GM10266 (cell line): ENCODE results near the gene DRGX.

Experiments used
- DNase-seq: peaks from one replicate; pipeline ENCODE4 v3.0.0; 2012; ENCODE audit errors: extremely low spot score
- TF ChIP-seq, protein P1 (sequence below): IDR thresholded peaks from 2 replicates; pipeline ENCODE4 v1.5.1; 2012; ENCODE audit warnings: mild to moderate bottlenecking, low read depth; ENCODE audit not compliant: control insufficient read depth, insufficient read depth; ENCODE audit errors: missing control alignments

Gene DRGX

DNA sequence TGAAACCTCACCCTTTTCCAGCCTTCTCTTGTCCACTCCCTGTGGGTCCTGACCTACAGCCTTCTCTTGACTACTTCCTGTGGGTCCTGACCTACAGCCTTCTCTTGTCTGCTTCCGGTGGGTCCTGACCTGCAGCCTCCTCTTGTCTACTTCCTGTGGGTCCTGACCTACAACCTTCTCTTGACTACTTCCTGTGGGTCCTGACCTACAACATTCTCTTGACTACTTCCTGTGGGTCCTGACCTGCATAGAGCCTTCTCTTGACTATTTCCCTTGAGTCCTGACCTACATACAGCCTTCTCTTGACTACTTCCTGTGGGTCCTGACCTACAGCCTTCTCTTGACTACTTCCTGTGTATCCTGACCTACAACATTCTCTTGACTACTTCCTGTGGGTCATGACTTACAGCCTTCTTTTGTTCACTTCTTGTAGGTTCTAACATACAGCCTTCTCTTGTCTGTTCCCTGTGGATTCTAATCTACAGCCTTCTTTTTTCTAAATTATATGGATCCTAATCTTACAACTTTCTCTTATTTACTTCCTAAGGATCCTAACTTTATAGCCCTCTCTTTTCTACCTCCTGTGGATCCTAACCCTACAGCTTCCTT is 60.4 kb downstream of the DRGX start:
- no peak for DNase-seq

DNA sequence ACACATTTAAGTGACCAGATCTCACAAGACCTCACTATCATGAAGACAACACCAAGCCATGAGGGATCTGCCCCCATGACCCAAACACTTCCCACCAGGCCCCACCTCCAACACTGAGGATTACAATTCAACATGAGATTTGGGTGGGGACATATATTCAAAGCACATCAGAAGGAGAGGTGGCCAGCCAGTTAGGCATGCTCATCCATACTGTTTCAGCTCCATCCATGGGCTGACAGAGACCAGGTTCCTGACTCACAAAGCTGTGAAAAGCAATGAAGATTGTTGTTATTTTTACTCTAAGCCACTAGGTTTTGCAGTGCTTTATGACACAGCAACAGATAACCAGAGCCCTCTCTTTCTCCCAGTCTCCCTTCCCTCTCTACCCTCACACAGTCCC is 60.9 kb downstream of the DRGX start:
- TF ChIP-seq, protein P1, sequence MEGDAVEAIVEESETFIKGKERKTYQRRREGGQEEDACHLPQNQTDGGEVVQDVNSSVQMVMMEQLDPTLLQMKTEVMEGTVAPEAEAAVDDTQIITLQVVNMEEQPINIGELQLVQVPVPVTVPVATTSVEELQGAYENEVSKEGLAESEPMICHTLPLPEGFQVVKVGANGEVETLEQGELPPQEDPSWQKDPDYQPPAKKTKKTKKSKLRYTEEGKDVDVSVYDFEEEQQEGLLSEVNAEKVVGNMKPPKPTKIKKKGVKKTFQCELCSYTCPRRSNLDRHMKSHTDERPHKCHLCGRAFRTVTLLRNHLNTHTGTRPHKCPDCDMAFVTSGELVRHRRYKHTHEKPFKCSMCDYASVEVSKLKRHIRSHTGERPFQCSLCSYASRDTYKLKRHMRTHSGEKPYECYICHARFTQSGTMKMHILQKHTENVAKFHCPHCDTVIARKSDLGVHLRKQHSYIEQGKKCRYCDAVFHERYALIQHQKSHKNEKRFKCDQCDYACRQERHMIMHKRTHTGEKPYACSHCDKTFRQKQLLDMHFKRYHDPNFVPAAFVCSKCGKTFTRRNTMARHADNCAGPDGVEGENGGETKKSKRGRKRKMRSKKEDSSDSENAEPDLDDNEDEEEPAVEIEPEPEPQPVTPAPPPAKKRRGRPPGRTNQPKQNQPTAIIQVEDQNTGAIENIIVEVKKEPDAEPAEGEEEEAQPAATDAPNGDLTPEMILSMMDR, result no peak
- no peak for DNase-seq

More for the DNA sequence above, 60.4 kb downstream of the DRGX start:
- TF ChIP-seq, protein P1, result no peak

DNA sequence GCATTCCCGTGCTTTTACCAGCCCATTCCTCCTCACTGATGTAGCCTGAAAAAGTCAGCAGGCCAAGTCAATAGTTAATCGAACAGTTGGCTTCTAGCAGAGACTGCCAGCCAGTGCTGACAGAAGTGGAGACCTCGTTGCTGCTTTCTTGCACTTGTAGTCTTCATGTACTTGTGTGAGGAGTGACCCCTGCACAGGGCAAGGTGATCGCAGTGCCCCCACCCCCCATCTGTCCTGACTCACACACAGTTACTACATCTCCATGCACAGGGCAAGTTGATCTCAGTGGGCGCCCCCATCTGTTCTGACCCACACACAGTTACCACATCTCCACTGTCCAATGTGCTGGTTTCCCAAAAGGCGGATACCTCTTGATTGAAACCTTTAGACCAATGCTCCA is 62.7 kb downstream of the DRGX start:
- DNase-seq, result no peak
- TF ChIP-seq, protein P1, result no peak

DNA sequence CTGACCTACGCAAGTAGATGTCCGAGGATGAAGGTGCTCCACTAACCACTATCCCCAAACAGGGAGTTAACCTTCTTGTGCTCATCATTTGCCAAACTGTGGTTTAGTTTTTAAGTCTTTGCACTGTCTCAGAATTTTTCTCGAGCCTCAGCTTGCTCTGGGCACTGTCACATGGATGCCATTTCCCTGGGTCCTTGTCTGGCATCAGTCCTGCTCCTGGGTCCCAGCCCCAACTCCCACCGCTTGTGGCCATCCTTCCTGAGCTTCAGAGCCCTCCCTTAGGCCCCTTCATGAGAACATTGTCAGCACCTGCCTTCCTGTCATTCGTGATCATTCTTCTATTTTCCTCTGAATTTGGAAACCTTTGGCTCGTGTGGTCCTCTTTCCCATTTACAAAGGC is 63.1 kb downstream of the DRGX start:
- no peak for DNase-seq
- TF ChIP-seq, protein P1, result no peak

DNA sequence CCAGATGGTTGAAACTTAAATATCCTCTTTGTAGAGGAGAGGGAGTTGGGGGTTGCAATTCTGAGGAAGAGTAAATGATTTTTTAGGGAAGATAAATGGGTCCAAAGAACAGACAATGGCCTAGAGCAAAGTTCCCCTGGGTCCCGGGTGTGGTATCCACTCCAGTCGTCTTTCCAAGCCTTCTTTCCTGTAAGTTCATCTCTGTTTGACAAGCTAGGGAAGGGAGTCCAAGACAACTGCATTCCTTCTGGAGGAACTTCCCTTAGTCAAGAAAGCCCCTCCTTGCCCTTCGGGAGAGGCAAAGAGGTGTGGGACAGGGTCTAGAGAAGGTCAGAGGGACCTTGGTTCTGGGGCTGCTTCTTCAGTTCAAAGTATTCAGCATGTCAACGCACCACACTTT is 63.6 kb downstream of the DRGX start:
- TF ChIP-seq, protein P1, result no peak
- no peak for DNase-seq

DNA sequence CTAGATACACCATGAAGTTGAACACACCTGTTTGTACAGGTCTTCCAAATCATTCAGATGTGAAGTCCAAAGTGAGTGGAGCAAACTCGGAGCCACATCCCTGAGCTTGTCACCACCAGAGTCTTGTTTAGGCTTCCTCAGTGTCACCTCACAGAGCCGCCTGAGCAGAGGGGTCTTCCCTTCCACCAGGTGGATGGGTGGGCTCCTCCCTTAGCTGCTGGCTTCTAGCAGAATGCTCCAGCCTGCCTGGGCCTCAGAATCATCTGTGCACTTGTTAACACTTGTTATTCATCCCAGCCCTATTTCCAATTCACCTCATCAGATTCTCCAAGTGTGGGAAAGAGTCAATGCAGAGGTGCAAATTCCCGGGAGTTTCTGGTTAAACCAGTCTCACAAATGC is 64.5 kb downstream of the DRGX start:
- TF ChIP-seq, protein P1, result no peak
- no peak for DNase-seq

DNA sequence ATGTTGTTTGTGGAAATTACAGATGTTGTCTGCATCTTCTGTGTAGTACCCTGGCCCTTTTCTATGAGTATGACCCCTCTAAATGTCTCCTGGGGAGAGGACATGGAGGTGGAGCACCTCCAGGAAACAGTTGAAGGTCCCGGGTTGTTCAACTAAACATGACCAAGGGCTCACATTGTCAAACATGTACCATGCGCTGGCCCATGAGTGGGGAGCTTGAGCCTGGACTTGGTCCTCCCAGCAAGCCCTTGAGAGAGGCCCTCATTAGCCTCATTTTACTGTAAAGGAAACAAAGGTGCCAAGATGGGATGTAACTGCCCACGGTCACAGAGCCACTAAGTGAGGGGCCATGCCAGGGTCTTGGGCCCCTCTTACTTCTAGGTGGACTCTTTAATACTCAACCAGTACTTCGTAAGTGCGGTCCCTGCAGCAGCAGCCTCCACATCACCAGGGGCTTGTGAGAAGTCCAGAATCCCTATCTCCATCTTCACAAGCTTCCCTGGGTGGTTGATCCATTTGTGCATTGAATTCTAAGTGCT is 65.7 kb downstream of the DRGX start:
- DNase-seq, result no peak
- TF ChIP-seq, protein P1, result no peak
